ENCODE results near the gene SLC35C1.
"Not testable (repeated sequence)": the region's sequence is repeated elsewhere in the genome, so short reads cannot be mapped to it uniquely, and the experiment has no call there.

Gene SLC35C1

DNA sequence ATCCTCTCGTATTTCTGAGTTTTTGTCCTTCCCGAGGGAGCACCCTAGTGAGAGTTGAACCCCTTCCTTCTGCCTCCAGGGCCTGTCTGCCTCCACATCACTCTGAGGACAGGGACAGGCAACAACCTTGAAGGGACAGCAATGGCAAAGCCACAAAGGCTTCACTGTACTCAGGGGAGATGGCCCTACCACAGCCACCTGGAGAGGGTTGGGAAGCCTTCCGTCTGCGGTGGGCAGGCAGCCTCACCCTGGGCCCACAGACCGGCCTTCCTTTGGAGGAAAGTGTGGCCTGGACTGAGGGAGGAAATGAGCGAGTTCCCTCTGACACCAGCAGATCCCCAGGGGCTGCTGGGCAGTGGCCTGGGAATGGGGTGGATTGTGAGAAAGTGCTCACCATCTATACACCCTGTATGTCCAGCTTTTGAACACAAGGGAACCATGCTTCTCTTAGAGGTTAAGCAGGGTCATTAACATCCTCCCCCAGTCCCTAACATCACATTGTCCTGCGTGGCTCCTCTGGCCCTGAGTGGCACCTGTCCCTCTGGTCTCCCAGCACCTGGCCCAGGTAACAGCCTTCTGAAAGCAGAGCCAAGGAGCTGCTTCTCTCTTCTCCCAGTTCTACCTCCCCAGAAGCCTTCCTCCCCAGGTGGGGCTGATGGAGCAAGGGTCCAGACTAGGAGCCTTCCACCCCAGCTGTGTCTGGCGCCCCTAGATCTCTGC is 6.8 kb downstream of the SLC35C1 start:
- DNase-seq = no peak

DNA sequence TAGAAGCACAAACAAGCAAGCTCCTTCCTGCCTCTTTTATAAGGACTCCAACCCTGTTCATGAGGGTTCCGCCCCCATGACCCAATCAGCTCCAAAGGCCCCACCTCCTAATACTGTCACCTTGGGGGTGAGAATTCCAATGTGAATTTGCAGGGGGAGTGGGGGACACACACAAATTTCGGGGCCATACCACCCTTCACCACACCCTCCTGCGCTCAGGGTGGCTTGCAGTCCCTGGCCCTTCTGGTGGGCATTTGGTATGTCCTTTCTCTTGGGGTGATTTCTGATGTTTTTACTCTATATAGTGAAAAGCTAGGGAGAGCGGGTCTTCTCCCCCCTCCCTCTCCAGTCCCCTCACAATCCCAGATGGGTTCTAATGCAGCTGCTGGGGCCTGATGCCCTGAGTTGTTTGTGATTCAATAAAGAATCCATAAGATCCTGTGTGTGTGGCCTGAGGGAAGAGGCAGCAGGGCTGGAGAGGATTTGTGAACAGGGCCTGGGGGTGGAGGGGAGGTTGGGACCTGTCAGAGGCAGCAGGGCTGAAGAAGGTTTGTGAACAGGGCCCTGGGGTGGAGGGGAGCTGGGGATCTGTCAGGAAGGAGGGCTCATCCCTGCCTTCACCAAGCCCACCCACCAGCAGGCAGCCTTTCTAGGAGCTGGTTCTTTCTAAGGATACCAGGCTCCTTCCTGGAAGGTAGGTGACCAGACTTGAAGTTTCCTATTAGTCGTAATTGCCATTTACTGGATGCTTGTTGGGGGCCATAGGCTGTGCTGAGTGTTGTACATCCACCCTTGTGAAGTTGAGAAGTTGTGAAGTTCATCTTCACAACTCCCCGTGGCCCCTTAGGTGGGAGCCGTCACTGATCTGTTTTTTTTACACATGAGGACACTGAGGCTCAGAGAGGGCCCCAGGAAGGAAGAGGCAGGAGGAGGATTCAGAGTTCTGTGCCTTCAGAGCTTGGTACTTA is 7.9 kb downstream of the SLC35C1 start:
- no peak for DNase-seq

DNA sequence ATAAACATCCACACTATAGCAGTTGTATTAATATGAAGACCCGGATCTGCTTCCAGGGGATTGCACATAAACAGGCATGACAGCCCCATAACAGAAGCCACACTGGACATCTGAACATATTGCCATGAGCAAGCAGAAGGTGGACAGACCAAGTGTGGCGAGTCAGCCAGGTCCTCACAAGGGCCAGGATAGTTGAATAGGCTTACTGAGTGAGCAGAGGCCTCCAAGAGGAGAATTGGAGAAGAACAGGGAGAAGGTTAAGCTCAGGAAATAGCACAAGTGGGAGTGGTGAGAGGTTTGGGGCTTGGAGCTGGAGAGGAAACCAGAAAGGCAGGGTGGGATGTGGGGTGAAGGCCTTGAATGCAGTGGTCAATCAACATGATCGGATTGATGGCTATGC is 10.8 kb downstream of the SLC35C1 start:
- DNase-seq = no peak

DNA sequence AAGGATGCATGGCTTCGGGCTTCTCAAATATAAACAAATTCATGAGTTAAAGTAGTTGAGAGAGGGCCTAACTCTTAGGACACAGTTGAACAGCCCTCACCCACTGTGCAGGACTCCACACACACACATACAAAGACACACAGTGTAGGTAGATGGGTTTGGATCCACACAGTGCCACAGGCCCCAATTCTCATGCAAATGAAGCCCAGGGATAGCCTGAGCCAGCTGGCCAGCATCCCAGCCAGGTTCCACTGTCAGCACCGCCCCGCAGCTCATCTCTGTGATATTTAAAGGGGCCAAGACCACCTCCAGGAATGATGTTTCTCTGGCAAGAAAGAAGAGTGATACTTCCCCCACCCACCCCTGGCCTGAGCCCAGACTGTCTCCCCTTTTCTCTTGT is 11.7 kb downstream of the SLC35C1 start:
- peak; percentile 15 for DNase-seq

DNA sequence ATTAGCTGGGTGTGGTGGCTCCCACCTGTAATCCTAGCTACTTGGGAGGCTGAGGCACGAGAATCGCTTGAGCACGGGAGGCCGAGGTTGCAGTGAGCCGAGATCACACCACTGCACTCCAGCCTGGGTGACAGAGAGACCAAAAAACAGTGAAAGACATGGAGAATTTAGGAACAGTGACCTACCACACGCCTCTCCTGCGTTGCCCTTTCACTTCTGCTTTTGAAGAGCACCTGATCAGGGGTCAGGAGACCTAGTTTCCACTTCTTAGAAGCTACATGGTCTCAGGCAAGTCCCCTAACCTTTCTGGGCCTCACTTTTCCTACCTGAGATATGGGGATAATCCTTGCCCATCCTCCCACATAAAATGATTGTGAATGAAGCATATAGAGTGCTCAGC is 12.2 kb downstream of the SLC35C1 start:
- DNase-seq = no peak

DNA sequence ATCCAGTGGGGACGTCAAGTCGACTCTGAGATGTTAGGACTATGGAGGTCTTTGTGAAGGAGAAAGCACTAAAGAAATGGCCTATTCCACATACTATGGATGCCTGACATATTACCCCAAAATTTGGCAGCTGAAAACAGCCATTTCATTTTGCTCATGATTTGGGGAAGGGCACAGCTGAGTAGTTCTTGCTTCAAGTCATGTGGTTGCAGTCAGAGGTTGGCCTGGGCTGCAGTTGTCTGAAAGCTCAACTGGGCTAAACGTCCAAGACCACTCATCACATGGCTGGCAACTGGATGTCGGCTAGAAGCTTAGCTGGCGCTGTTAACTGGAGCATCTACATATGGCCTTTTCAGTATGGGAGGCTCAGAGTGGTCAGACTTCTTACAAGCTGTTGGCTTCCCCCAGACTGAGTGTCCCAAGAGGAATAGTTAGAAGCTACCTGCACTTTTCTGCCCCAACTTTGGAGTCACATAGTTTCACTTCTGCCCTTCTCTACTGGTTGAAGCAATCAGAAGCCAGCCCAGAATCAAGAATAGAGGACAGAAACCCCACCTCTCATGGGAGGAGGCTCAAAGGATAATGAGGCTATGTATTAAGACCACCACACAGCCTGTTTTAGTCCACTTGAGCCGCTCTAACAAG is 14.1 kb downstream of the SLC35C1 start:
- no peak for DNase-seq

DNA sequence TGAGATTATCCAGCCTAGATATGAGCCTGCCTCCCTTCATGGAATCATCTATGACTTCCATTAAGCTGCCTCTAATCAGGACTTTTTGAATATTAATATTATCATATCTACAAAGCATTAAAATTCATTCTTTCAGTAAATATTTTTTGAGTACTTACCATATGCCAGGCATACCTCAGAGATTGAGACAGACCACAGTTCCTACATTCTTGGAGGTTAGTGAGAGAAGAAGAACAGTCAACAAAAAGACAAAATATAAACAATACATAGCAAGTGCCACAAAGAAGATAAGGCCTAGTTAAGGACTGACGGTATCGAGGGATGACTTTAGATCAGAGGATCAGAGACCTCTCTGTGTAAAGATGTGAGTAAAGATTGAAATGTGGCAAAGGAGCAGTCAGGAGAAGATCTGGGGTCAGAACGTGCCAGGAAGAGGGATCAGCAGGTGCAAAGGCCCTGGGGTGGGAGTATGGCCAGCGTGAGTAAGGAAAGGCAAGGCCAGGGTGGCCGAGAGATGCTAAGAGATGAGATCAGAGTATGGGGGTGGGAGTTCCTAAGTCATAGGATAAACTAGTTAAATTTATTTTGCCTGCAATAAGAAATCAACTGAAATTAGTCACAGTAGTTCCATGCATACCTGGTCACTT is 15.4 kb downstream of the SLC35C1 start:
- no peak for DNase-seq

DNA sequence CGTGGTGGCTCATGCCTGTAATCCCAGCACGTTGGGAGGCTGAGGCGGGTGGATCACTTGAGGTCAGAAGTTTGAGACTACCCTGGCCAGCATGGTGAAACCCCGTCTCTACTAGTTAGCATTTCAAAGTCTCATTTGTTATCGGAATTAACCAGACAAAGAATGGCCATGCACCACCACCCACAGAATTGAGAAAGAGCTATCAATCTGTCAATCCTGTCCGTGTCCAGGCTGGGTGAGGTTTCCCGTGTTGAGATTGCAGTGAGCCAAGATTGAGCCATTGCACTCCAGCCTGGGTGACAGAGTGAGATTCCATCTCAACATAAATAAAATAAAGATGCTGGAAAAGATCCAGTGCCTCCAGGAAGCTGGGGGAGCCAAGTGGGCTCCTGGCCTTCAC is 21.5 kb downstream of the SLC35C1 start:
- DNase-seq = not testable (repeated sequence)

DNA sequence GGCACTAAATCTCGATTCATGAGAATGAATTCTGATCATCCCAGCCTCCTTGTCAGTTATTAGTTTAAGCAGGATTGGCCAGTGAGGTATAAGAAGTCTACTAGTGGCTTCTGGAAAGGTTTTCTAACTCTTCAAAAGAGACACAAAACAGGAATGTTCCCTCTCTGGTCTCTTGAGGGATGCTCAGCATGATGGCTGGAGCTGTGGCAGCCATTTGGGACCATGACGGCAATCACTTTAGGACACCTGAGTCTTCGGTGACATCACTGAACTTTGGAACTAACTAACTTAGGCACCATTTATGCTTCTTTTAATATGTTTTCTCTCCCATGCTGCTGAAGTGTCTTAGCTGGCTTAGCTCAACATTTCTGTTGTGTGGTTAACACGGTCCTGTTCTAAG is 22.2 kb downstream of the SLC35C1 start:
- no peak for DNase-seq

DNA sequence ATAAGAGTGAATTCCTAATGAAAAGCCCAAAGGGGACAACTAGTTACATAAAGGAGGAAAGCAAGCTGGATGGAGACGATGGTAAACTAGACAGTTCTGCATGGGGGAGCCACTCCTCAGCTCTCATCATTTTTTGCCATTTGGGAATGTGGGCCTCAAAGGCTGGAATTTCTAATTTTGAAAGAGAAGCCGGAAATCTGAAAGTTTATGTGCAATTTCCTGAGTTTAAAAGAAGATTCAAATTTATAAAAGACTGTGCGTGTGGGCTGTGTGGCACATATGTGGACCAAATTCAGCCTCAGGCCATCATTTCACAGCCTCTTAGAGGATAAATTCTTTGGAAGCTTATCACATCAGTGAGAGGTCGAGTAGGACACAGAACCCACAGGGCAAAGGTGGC is 24.0 kb downstream of the SLC35C1 start:
- DNase-seq = no peak

DNA sequence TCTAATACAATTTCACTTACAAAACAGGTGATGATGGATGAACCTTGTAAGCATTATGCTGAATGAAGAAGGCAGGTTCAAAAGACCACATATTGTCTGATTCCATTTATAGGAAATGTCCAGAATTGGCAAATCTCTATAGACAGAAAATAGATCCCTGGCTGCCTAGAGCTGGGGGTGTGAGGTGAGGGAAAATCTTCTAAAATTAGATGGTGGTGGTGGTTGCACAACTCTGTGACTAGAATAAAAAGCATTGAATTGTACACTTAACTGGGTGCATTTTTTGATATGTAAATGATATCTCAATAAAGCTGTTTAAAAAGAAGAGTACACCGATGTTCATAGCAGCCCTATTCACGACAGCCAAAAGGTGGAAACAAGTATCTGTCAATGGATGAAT is 25.6 kb downstream of the SLC35C1 start:
- DNase-seq = no peak

DNA sequence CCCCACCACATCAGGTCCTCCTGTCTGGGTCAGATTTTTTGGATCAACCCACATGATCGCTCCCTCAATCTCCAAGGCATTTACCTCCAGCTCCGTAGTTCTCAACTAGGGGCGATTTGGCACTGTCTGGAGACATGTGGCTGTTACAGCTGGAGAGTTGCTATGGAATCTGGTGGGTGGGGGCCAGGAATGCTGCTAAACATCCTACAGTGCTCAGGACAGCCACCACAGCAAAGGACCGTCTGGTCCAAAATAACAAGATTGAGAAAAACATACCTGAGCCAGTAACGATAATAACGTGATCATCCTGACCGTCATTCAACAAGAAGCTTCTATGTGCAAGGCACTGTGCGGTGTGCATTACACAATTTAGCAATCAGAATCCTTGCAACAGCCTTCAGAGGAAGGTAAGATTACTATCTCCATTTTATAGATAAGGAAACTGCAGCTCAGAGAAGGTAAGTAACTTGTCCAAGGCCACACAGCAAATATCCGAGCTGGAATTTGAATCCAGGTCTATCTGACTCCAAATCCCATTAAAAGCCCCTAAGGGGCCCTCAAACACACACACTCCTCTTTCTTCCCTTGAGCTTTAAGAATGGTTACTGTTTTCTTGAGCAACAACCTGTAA is 28.0 kb downstream of the SLC35C1 start:
- DNase-seq = no peak

DNA sequence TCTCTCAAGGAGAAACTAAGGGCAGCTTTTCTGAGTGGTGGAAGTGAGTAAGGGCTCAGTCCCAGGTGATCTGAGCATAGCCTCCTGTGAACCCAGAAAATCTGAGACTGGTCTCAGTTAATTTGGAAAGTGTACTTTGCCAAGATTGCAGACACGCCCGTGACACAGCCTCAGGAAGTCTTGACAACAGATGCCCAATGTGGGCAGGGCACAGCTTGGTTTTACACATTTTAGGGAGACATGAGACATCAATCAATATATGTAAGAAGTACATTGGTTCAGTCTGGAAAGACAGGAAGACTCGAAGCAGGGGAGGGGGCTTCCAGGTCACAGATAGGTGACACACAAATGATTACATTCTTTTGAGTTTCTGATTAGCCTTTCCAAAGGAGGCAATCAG is 28.8 kb downstream of the SLC35C1 start:
- no peak for DNase-seq

DNA sequence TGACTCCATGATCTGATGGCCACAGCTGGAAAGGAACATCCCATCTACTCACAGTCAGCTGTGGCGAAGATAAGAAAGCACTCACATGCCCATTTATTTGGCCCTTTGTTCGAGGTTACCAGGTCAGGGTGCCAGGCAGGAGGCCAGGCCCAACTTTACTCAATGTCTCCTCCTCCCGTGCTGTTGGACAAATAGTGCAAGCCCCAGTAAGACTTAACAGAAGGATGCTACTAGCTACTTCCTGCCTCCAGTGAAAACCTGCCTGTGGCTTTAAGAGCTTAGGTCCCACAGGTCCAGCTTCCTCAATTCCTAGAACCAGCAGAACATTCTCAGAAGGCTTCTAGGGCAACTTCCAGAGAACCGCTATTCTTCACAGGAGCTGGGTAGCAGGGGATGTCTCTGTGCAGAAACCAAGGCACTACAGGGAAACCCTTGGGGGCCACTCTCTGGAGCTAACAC is 29.4 kb downstream of the SLC35C1 start:
- no peak for DNase-seq

DNA sequence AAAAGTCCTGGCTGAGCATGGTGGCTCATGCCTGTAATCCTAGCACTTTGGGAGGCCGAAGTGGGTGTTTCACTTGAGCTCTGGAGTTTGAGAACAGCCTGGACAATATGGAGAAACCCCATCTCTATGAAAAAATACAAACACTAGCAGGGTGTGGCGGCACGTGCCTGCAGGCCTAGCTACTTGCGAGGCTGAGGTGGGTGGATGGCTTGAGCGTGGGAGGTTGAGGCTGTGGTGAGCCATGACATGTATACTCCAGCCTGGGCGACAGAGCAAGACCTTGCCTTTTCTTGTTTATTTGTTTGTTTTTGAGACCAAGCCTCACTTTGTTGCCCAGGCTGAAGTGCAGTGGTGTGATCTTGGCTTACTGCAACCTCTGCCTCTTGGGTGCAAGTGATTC is 34.3 kb downstream of the SLC35C1 start:
- DNase-seq = no peak

DNA sequence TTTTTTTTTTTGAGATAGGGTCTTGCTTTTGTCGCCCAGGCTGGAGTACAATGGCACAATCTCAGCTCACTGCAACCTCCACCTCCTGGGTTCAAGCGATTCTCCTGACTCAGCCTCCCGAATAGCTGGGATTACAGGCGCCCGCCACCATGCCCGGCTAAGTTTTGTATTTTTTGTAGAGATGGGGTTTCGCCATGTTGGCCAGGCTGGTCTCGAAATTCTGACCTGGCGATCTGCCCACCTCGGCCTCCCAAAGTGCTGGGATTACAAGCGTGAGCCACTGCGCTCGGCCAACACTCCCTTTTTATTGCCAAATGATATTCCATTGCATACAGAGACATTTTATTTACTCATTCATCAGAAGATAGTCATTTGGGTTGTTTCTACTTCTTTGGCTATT is 35.3 kb downstream of the SLC35C1 start:
- DNase-seq = not testable (repeated sequence)

DNA sequence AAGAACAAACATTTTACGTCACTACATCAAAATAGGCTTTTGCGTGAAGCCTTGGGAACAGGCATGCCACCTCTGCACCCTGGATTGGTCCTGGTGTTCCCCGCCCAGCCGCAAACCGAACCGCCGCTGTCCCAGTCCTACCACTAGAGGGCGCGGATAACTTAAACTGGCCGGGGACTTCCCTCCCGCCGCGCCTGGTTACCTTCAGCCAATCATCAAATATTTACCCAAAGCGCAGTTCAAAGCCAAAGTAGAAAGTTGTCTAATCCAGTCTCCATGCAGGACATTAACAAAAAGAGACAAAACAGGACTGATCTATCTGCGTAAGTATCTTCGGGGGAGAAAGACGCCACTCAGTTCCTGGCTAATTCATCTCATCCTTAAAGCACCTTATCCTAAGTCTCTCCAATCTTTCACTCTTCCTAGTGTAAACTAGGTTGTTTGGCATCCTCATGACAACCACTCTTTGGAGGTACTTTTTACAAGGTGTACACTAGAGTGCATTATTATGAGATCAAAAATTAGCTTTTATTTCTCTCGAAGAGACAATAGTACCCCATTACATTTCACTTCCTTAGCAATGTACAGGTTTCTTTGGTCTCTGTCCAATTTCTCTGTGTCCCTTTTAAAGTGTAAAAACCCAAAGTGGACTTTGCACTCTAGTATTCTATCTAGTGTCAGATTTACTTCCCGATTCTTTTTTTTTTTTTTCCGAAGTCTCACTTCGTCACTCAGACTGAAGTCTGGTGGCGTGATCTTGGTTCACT is 38.4 kb downstream of the SLC35C1 start:
- peak; percentile 84 for DNase-seq

DNA sequence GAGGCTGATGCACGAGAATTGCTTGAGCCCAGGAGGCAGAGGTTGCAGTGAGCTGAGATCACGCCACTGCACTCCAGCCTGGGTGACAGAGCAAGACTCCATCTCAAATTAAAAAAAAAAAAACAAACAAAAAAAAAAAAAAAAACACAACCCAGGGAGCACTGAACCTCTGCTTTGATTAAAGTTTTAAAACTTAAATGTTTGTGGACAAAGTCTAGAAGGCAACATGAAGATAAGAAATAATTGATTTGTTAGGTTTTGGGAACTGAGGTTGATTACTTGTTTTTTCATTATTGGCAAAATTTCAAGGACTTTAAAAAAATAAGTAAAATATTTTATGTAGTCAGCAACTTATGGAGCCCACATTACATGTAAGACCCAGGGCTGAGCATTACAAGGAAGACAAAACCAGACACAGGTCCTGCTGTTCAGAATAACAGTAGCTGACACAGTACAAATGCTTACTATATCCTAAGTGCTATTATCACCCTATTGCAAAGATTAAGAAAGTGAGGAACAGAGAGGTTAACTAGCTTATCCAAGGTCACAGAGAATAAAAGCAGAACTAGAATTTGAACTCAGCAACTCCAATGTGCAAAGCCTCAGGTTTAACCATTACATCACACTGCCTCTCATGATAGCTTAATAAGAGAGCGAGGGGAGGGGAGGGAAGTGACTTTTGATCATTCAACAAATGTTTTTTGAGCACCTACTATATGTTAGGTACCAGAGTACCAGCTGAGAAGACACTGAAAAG is 40.1 kb downstream of the SLC35C1 start:
- DNase-seq = no peak

DNA sequence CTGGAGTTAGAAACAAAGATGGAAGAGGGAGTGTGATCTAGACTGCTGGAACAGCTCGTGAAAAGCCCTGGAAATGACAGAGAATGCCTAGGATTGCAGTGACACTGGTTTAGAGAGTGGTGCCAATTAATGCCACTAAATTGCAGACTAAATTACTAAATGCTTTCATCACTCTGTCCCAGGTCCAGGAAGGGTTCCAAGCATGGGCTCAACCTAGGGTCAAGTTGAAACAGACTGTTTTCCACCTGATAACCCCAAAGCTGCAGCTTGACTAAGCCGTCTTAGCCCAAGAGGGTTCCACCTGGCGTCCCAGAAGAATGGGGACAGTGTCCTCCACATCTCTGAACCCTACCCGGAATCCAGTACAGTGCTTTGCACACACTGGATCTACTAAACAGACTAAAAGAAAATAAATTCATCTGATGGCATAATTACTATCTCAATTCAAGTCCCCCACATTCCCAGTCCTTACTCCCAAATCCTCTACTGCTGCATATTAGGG is 41.3 kb downstream of the SLC35C1 start:
- no peak for DNase-seq

DNA sequence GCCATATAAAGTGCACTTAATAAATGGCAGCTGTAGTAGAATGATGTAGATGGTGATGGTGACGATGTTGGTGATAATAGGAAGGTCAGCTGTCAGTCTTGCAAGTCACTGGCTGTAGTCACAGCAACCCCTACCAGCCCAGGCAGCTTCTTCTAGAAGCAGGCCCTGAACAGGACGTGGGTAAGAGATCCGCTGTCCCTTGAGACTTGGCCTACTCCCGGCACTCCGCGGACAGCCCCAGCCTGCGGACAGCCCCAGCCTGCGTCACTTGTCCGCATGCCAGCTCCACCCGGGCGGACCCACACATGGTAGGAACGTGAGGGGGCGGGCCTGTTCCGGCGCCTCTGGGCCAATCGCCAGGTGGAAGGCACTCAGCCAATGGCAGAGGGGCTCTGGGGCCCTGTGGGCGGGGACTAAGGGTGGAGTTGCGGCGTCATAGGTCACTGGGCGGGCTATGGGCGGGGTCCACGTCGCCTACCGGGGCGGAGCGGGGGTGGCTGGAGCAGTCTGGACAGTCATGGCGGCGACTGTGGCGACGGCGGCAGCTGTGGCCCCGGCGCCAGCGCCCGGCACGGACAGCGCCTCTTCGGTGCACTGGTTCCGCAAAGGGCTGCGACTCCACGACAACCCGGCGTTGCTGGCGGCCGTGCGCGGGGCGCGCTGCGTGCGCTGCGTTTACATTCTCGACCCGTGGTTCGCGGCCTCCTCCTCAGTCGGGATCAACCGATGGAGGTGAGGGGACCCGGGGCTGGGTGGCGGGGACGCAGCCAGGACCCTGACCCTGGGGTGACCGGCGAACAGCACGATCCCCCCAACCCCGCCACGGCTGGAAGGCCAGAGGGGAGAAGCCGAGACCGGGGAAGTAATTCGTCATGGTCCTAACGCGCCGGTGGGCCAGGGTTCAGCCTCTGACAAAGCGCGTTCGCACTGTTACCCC is 42.3 kb downstream of the SLC35C1 start, which contains the start of gene CRY2:
Gene CRY2, plus strand, starts transcription at position 502 of the 937 bp plus-strand sequence. Its CDS starts 16 bp downstream, at position 518.
- peak; percentile 94 for DNase-seq
